Naive thymus-derived CD8-positive, alpha-beta T cell (primary cell): ENCODE results near the gene TP53BP2. TPM values are rescaled to one million over a fixed set of nuclear protein-coding genes. Genes with fewer than 3 reads are reported as not detected.
A peak's percentile ranks its signal among the peaks of the same experiment; 100 is the strongest.
"Not testable (repeated sequence)": the region's sequence is repeated elsewhere in the genome, so short reads cannot be mapped to it uniquely, and the experiment has no call there.

ENCODE experiments used
- ATAC-seq, 2 donors: fragments of 150-1000 bp; cut with Tn5 transposase in 1 of 2; sonication (Bioruptor Pico), chemical (Tn5 transposase) in 1 of 2; 1 replicate in 1 of 2; 2 replicates in 1 of 2; pipeline ENCODE4 v1.10.0; 2021; ENCODE audit warnings: mild to moderate bottlenecking in 2 of 2, moderate library complexity in 2 of 2
- POLR2A ChIA-PET: fragments of 350-600 bp; sonication (Branson Sonifier 250); formaldehyde crosslinking; loops from one replicate; lab custom pipeline; 2021; ENCODE audit warnings: antibody characterized with exemption; lab: Charles Lee
- DNase-seq, 10 donors: peaks; one replicate each; pipeline versions ENCODE4 v3.0.0 to v3.0.0-alpha.2; 2020 to 2022
- H3K27ac Mint-ChIP-seq, 10 donors: one replicate each; pipeline ENCODE4 v1.8.0; 2020 to 2022; ENCODE audit warnings: mild to moderate bottlenecking in 10 of 10, mixed read lengths in 10 of 10, moderate library complexity in 4 of 10, inconsistent platforms in 1 of 10
- H3K27me3 Mint-ChIP-seq, 5 donors: one replicate each; pipeline ENCODE4 v1.8.0; 2021 to 2022; ENCODE audit warnings: mixed read lengths in 5 of 5
- H3K36me3 Mint-ChIP-seq, 3 donors: one replicate each; pipeline ENCODE4 v1.8.0; 2020 to 2022; ENCODE audit warnings: mixed read lengths in 3 of 3, mild to moderate bottlenecking in 2 of 3, inconsistent platforms in 1 of 3
- H3K4me1 Mint-ChIP-seq, 4 donors: one replicate each; pipeline ENCODE4 v1.8.0; 2021 to 2022; ENCODE audit warnings: mixed read lengths in 4 of 4
- H3K4me3 Mint-ChIP-seq, 10 donors: one replicate each; pipeline ENCODE4 v1.8.0; 2020 to 2022; ENCODE audit warnings: mild to moderate bottlenecking in 10 of 10, mixed read lengths in 10 of 10, moderate library complexity in 6 of 10, inconsistent platforms in 1 of 10
- H3K9me3 Mint-ChIP-seq, 9 donors: one replicate each; pipeline ENCODE4 v1.8.0; 2020 to 2022; ENCODE audit warnings: mixed read lengths in 9 of 9, mild to moderate bottlenecking in 3 of 9, inconsistent platforms in 1 of 9, moderate library complexity in 1 of 9
- polyA plus RNA-seq, 3 donors: library from polyadenylated mRNA; unstranded; fragments of 300-500 nt; fragmentation: Illumina TruSeq; gene quantifications; one replicate each; pipeline ENCODE4 v1.2.3, GENCODE V29; 2021
- total RNA-seq, 8 experiments: library from RNA in 2 of 8; stranded (reverse) in 2 of 8; gene quantifications; one replicate each; pipeline ENCODE4 v1.2.3 and lab custom pipeline; 2021 to 2026

The TP53BP2 gene
- total and polyA plus RNA-seq, 5 experiments from 2014 or later, result 7.4 to 46.2 (median 10.8) TPM

DNA sequence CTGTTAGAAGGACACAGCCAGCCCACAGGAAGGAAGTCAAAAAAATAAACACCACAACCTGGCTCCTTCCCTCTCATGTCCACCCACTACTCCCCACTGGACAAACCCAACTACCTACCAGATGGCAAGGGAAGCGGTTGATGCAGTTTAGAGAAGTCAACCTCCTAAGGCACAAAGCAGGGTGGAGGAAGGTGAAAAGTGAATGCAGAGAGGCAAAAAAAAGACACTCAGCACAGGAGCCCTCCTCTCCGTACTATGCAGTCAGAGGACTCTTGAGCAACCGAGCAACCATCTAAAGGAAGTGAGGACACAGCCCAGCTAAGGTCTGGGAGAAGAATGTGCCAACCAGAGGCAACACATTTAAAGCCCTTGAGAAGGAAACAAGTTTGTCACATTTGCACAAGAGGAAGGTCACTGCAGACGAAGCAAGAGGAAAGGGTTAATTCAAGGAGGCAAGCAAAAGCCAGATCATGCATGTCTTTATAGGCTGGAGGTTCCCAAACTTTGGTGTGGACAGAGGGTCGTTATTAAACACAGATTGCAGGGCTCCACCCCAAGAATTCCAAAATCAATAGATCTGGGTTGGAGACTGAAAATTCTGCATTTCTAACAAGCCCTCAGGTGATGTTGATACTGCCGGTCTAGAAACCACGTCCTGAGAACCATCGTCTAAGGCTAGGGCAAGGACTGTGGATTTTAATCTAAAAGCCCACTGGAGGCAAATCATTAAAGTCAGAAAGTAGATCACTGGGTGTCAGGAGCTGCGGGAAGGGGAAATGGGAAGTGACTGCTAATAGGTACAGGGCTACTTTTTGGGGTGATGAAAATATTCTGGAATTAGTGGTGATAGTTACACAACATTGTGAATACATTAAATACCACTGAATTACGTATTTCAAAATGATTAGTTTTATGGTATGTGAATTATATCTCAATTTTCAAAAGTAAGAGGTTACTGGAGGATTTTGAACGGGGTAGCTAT lies 19.7 kb downstream of the TP53BP2 start:
- POLR2A ChIA-PET, result interaction anchor here (3.1 kb wide), 1 partner anchor 19 kb away, joined by 12 read pairs; the partner anchor contains the start of gene TP53BP2

DNA sequence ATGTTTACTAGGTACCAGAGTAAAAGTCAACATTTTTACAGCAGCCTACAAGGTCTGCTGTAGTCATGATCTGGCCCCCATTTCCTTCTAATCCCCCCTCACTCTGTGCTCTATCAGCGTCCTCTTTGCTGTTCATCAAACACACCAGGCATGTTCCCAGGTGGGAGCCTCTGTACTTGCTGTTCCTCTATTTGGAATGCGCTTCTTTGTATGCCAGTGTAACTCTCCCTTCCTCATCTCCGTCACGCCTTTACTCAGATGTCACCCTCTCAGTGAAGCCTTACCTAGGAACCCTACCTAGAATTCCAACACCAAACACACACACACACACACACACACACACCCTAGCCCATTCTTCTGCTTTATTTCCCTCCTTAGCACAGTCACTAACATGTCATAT lies 21.0 kb downstream of the TP53BP2 start:
- peaks cover 42 to 65% (median 54%) of the 10 kb centered on the region in 4 donors for H3K4me1 Mint-ChIP-seq
- DNase-seq (no peak), ATAC-seq (no peak)
- H3K27me3 Mint-ChIP-seq, result no peaks in the 10 kb centered on the region
- no peaks in the 10 kb centered on the region for H3K9me3 Mint-ChIP-seq
- H3K4me3 Mint-ChIP-seq, result no peak overlapping the region
- no peak overlapping the region for H3K27ac Mint-ChIP-seq
- POLR2A ChIA-PET, result interaction anchor here (3.1 kb wide), 1 partner anchor 21 kb away, joined by 12 read pairs; the partner anchor contains the start of gene TP53BP2
- H3K36me3 Mint-ChIP-seq, result peaks cover 0 to 17% (median 12%) of the 10 kb centered on the region in 3 donors

More for the DNA sequence above, 19.7 kb downstream of the TP53BP2 start:
- no peak for DNase-seq
- Mint-ChIP-seq H3K4me3 (peak overlapping the region in 9 of 10 donors; percentile 11 to 72 (median 45)), H3K36me3 (peaks cover 0 to 4% (median 3%) of the 10 kb centered on the region in 3 donors), H3K27me3 (no peaks in the 10 kb centered on the region), H3K9me3 (no peaks in the 10 kb centered on the region), H3K27ac (peak overlapping the region in 6 of 10 donors; percentile 31 to 70 (median 46)), H3K4me1 (peaks cover 35 to 71% (median 55%) of the 10 kb centered on the region in 4 donors)
- peak; percentile 30 to 32 for ATAC-seq

DNA sequence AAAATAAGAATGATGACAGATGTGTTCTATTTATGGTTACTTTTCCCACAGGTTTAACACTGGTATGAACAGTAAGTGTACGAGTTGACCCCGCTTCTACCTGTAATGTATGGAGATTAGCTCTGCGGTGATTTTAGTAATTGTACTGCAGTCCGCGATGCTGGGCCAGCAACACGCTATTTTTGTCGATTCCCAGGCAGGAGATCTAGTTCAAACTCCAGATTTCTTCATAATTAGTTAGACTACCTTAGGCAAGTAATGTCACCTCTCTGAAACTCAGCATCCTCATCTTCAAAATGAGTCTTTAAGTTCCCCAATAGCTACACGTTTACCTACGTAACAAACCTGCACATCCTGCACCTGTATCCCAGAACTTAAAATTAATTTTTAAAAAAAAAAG lies 21.5 kb downstream of the TP53BP2 start:
- peaks cover 41 to 62% (median 51%) of the 10 kb centered on the region in 4 donors for H3K4me1 Mint-ChIP-seq
- POLR2A ChIA-PET, result interaction anchor here (3.1 kb wide), 1 partner anchor 21 kb away, joined by 12 read pairs; the partner anchor contains the start of gene TP53BP2

DNA sequence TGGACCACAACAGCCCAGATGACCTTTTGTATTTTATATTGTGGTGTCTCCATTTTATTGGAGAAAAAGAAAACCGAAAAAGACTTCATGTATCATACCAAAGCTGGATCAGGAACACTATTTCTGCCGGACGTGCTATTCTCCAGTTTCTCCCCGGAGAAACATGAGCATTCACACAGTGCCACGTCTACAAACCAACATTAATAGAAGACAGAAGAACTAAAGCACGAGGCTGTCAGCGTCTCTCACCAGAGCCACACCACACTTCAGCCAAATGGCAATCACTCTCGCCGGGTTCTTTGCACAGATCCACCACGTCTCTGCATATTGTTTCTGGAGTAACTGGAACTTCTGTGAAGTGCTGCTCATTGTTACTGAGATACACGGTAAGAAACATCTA lies 24.8 kb downstream of the TP53BP2 start:
- no peak overlapping the region for H3K4me3 Mint-ChIP-seq
- no peaks in the 10 kb centered on the region for H3K9me3 Mint-ChIP-seq
- POLR2A ChIA-PET, result interaction anchor here (1.0 kb wide), 1 partner anchor 20 kb away, joined by 3 read pairs; no protein-coding TSS in a partner anchor
- peak overlapping the region in 3 of 10 donors; percentile 9 to 28 (median 26) for H3K27ac Mint-ChIP-seq
- ATAC-seq (no peak), DNase-seq (no peak)
- H3K27me3 Mint-ChIP-seq, result no peaks in the 10 kb centered on the region
- H3K36me3 Mint-ChIP-seq, result peaks cover 0 to 38% (median 11%) of the 10 kb centered on the region in 3 donors
- peaks cover 28 to 41% (median 35%) of the 10 kb centered on the region in 4 donors for H3K4me1 Mint-ChIP-seq

More for the DNA sequence above, 21.5 kb downstream of the TP53BP2 start:
- no peak overlapping the region for H3K4me3 Mint-ChIP-seq
- H3K27ac Mint-ChIP-seq, result peak overlapping the region in 2 of 10 donors; percentile 24 to 44
- ATAC-seq (no peak), DNase-seq (no peak)
- H3K9me3 Mint-ChIP-seq, result no peaks in the 10 kb centered on the region
- peaks cover 0 to 21% (median 14%) of the 10 kb centered on the region in 3 donors for H3K36me3 Mint-ChIP-seq
- no peaks in the 10 kb centered on the region for H3K27me3 Mint-ChIP-seq

DNA sequence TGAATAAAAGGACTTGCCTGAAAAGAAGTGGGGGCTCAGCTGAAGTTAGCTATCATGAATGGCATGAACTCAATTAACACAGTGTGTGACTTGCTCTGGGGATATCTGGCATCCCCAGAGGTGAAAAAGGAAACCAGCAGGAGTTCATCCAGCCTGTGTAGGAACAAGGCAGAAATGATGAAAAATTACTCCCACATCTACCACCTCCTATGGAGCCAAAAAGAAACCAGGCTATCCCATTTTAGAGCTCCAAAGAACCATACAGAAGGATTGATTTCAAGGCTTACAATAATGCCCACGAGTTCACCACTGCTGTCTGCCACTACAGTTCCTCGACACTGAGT lies 25.3 kb downstream of the TP53BP2 start:
- POLR2A ChIA-PET, result no interaction called here
- H3K4me3 Mint-ChIP-seq, result no peak overlapping the region
- H3K27me3 Mint-ChIP-seq, result no peaks in the 10 kb centered on the region
- peaks cover 25 to 38% (median 32%) of the 10 kb centered on the region in 4 donors for H3K4me1 Mint-ChIP-seq
- no peak for ATAC-seq
- DNase-seq, result no peak
- H3K36me3 Mint-ChIP-seq, result peaks cover 0 to 41% (median 11%) of the 10 kb centered on the region in 3 donors
- H3K27ac Mint-ChIP-seq, result peak overlapping the region in 3 of 10 donors; percentile 9 to 46 (median 35)
- H3K9me3 Mint-ChIP-seq, result no peaks in the 10 kb centered on the region

DNA sequence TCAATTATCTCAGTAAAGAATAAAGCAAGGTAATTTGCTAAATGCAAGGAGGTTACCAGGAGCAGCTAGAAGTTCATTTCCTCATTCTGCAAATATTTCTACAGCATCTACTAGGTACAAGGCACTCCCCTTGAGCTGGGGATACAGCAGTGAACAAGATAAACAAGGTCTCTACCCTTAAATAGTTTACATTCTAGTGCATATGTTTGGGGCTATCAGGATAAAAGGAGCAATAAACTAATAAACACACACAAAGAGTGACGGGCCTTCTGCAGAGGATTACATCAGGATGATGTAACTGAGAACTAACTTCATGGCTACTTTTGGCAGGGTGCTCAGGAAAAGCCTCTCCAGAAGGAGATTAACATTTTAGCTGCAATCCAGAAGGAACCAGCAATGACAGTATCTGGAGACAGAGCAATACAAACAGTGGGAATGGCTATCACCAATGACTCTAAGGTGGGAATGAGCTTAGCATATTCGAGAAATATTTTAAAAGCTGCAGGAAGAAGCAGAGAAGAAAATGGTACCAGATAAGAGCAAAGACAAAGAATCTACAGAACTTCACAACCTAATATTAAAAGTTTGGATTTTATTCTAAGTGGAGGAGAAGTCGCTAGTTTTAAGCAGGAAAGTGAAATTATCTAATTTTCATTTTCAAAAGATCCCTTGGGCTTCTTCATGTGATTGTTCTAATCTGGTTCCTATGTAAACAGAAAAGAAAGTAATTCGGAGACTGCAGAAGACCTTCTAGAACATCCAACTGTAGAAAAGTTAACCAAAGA lies 25.8 kb downstream of the TP53BP2 start:
- POLR2A ChIA-PET, result no interaction called here
- H3K4me1 Mint-ChIP-seq, result peaks cover 26 to 35% (median 30%) of the 10 kb centered on the region in 4 donors
- peak overlapping the region in 3 of 10 donors; percentile 35 to 61 (median 46) for H3K27ac Mint-ChIP-seq

DNA sequence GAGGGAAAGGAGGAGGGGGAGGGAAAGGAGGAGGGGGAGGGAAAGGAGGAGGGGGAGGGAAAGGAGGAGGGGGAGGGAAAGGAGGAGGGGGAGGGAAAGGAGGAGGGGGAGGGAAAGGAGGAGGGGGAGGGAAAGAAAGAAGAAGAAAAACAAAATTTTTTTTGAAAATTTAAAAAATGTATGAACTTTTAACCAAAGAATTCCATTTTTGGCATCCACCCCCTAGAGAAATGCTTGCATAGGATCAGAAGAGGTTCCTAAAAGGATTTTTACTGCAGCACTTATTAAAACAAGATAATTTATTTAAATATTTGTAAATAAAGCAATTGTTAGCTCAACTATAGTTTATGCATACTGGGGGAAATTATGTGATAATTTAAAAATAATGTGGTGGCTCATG lies 28.5 kb downstream of the TP53BP2 start:
- DNase-seq, H3K27me3 Mint-ChIP-seq, H3K4me3 Mint-ChIP-seq, H3K27ac Mint-ChIP-seq, H3K9me3 Mint-ChIP-seq, ATAC-seq, POLR2A ChIA-PET: not testable (repeated sequence)
- peaks cover 21 to 36% (median 26%) of the 10 kb centered on the region in 4 donors for H3K4me1 Mint-ChIP-seq
- H3K36me3 Mint-ChIP-seq, result peaks cover 10 to 63% (median 22%) of the 10 kb centered on the region in 3 donors

More for the DNA sequence above, 25.8 kb downstream of the TP53BP2 start:
- no peaks in the 10 kb centered on the region for H3K27me3 Mint-ChIP-seq
- ATAC-seq (no peak), DNase-seq (no peak)
- no peak overlapping the region for H3K4me3 Mint-ChIP-seq
- H3K36me3 Mint-ChIP-seq, result peaks cover 0 to 41% (median 11%) of the 10 kb centered on the region in 3 donors
- no peaks in the 10 kb centered on the region for H3K9me3 Mint-ChIP-seq

DNA sequence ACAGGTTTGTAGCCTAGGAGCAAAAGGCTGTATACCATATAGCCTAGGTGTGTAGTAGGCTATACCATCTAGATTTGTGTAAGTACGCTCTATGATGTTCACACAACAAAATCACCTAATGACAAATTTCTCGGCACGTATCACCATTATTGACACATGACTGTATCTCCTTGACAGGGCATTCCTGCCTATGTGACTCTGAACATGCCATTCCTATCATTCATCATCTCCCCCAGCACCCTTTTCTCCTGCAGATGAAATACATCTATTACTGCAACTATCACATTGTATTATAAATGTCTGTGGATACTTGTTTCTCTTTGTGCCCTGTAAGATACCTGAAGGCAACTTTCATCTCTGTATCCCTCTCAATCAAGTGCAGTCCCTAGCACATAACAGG lies 29.9 kb downstream of the TP53BP2 start:
- no peaks in the 10 kb centered on the region for H3K27me3 Mint-ChIP-seq
- ATAC-seq, result no peak
- peaks cover 10 to 62% (median 22%) of the 10 kb centered on the region in 3 donors for H3K36me3 Mint-ChIP-seq
- no peak overlapping the region for H3K4me3 Mint-ChIP-seq
- POLR2A ChIA-PET, result no interaction called here
- peaks cover 21 to 36% (median 27%) of the 10 kb centered on the region in 4 donors for H3K4me1 Mint-ChIP-seq
- H3K9me3 Mint-ChIP-seq, result no peaks in the 10 kb centered on the region
- peak overlapping the region in 1 of 10 donors; percentile 76 for H3K27ac Mint-ChIP-seq
- DNase-seq, result no peak

DNA sequence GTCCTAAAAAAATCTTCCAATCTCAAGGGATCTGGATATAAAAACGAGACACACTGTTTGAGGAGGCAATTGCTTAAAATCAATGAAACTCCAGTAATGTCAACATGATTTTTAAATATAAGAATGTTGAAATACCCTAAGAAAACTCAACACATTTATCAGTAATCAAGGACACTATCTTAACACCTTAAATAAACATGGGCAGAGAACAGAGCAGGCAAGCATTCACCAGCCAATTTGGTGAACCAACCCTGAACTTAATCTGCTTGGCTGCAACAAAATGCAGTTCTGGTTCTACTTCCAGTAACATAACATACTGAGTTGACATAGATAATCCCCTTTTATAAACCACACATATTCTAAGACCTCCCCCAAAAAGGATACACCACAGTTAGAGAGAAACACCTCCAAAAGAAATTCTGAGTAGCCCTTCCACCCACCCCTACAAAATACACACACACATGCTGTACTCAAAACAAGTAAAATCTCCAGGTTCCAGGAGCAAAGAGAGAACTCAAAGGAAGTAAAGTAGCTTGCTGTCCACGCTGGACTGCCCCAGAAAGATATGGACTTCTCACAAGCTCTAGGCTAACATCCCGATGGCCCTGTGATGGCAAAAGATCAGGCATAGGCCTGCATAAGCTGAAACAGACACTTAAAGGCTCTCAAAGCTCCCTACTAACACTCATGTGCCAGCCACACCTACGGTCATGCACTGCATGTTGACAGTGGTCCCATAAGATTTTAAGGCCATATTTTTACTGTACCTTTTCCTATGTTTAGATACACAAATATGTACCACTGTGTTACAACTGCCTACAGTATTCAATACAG lies 30.5 kb downstream of the TP53BP2 start:
- no peaks in the 10 kb centered on the region for H3K27me3 Mint-ChIP-seq
- no peak for DNase-seq
- POLR2A ChIA-PET, result no interaction called here
- H3K4me3 Mint-ChIP-seq, result no peak overlapping the region
- no peaks in the 10 kb centered on the region for H3K9me3 Mint-ChIP-seq
- no peak for ATAC-seq
- H3K36me3 Mint-ChIP-seq, result peaks cover 10 to 61% (median 21%) of the 10 kb centered on the region in 3 donors
- H3K27ac Mint-ChIP-seq, result peak overlapping the region in 2 of 10 donors; percentile 2 to 26
- peaks cover 21 to 36% (median 25%) of the 10 kb centered on the region in 4 donors for H3K4me1 Mint-ChIP-seq

DNA sequence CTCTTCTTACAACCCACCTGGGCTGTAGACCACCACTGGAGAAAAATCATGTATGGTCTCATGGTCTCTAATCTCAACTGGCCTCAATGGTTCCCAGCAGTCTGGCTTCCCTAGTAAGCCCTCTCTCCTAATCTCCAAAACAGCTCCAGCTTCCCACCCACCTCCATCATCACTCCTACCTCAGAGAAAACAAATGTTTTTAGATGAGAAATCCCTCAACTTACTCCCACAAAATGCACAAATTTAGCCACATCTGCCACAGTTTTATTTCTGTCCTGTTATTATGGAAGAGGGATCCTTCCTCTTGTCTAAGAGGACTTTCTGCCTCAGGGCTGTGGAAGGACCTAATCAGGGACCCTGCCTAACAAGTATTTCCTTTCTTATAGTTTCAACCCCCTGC lies 32.1 kb downstream of the TP53BP2 start:
- POLR2A ChIA-PET, result interaction anchor here (4.1 kb wide), 1 partner anchor 32 kb away, joined by 18 read pairs; the partner anchor contains the start of gene TP53BP2
- H3K27me3 Mint-ChIP-seq, result no peaks in the 10 kb centered on the region

DNA sequence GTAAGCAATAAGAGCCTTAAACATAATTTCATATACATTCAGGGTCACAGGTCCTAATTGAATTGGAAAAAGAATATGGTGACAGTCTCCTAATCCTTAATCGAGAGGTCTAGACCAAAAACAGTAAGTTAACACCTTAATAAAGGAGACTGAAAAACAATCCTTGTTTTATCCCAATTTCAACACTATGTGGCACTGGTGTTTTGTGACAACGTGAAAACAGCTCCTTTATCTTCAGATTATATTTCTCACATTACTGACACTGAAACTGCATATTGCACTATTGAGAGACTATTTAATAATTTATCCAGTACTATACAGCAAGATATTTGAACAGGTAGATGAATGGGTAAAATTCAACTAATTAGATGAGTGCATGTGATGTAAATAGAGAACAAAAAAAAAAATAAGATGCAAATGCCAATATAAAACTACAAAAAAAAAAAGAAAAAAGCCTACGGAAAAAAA lies 34.1 kb downstream of the TP53BP2 start:
- Mint-ChIP-seq H3K27me3 (no peaks in the 10 kb centered on the region), H3K4me1 (peaks cover 20 to 33% (median 24%) of the 10 kb centered on the region in 4 donors), H3K9me3 (no peaks in the 10 kb centered on the region), H3K4me3 (no peak overlapping the region), H3K27ac (no peak overlapping the region), H3K36me3 (peaks cover 17 to 62% (median 24%) of the 10 kb centered on the region in 3 donors)
- ATAC-seq (peak; percentile 72), DNase-seq (peak in 3 of 10 donors; percentile 39 to 51 (median 45))
- POLR2A ChIA-PET, result interaction anchor here (4.1 kb wide), 1 partner anchor 34 kb away, joined by 18 read pairs; the partner anchor contains the start of gene TP53BP2

More for the DNA sequence above, 32.1 kb downstream of the TP53BP2 start:
- Mint-ChIP-seq H3K36me3 (peaks cover 10 to 56% (median 14%) of the 10 kb centered on the region in 3 donors), H3K4me1 (peaks cover 19 to 33% (median 24%) of the 10 kb centered on the region in 4 donors), H3K4me3 (peak overlapping the region in 4 of 10 donors; percentile 5 to 49 (median 33)), H3K27ac (peak overlapping the region in 8 of 10 donors; percentile 4 to 88 (median 27)), H3K9me3 (no peaks in the 10 kb centered on the region)
- DNase-seq, result no peak
- no peak for ATAC-seq
